GM23248 (cell line): ENCODE results near the gene FAM149B1. TPM values are rescaled to one million over a fixed set of nuclear protein-coding genes. Genes with fewer than 3 reads are reported as not detected.
"Not testable (repeated sequence)": the region's sequence is repeated elsewhere in the genome, so short reads cannot be mapped to it uniquely, and the experiment has no call there.

Experiments
- DNase-seq: peaks from one replicate; pipeline ENCODE4 v3.0.0-alpha.2; 2015
- H2AFZ ChIP-seq: fragments of 200-600 bp; sonication (generic); 2 replicates; pipeline ENCODE4 v1.6.1; 2016; ENCODE audit warnings: antibody characterized with exemption
- H3F3A ChIP-seq: fragments of 200-600 bp; sonication (generic); 2 replicates; pipeline ENCODE4 v1.6.1; 2016; ENCODE audit warnings: mild to moderate bottlenecking, antibody characterized with exemption, mixed run types; ENCODE audit not compliant: insufficient read depth
- H3K27ac ChIP-seq: fragments of 200-600 bp; sonication (generic); 2 replicates; pipeline ENCODE4 v1.5.1; 2016; ENCODE audit warnings: mild to moderate bottlenecking
- H3K27me3 ChIP-seq: fragments of 200-600 bp; sonication (generic); replicated peaks from 2 replicates; pipeline ENCODE4 v1.6.1; 2016; ENCODE audit warnings: mild to moderate bottlenecking; ENCODE audit not compliant: insufficient read depth
- H3K36me3 ChIP-seq: fragments of 200-600 bp; sonication (generic); 2 replicates; pipeline ENCODE4 v1.6.1; 2016; ENCODE audit warnings: low read depth, mild to moderate bottlenecking
- H3K4me1 ChIP-seq: fragments of 200-600 bp; sonication (generic); 2 replicates; pipeline ENCODE4 v1.6.1; 2016; ENCODE audit warnings: mild to moderate bottlenecking; ENCODE audit not compliant: insufficient read depth
- H3K4me2 ChIP-seq: fragments of 200-600 bp; sonication (generic); one replicate; pipeline ENCODE4 v1.6.1; 2016; ENCODE audit warnings: mild to moderate bottlenecking; ENCODE audit not compliant: unreplicated experiment
- H3K4me3 ChIP-seq: fragments of 200-600 bp; sonication (generic); 2 replicates; pipeline ENCODE4 v1.5.1; 2016; ENCODE audit warnings: mild to moderate bottlenecking
- H3K79me2 ChIP-seq: fragments of 200-600 bp; sonication (generic); 2 replicates; pipeline ENCODE4 v1.6.1; 2016; ENCODE audit warnings: mild to moderate bottlenecking; ENCODE audit not compliant: insufficient read depth
- H3K9ac ChIP-seq: fragments of 200-600 bp; sonication (generic); 2 replicates; pipeline ENCODE4 v1.6.1; 2016; ENCODE audit warnings: mild to moderate bottlenecking
- H3K9me2 ChIP-seq: fragments of 200-600 bp; sonication (generic); 2 replicates; pipeline ENCODE4 v1.6.1; 2016; ENCODE audit warnings: mixed run types, mild to moderate bottlenecking, moderate library complexity; ENCODE audit not compliant: insufficient read depth
- H3K9me3 ChIP-seq: fragments of 200-600 bp; sonication (generic); one replicate; pipeline ENCODE4 v1.6.1; 2017; ENCODE audit warnings: low read depth
- H4K20me1 ChIP-seq: fragments of 200-600 bp; sonication (generic); 2 replicates; pipeline ENCODE4 v1.6.0; 2016; ENCODE audit not compliant: insufficient read depth
- EZH2 ChIP-seq: fragments of 200-600 bp; sonication (generic); IDR thresholded peaks from 2 replicates; pipeline ENCODE4 v1.6.1; 2018; ENCODE audit warnings: antibody characterized with exemption, mild to moderate bottlenecking; ENCODE audit not compliant: insufficient read depth, poor library complexity, severe bottlenecking
- EZH2phosphoT487 ChIP-seq: fragments of 200-600 bp; sonication (generic); IDR thresholded peaks from 2 replicates; pipeline ENCODE4 v1.6.1; 2018; ENCODE audit warnings: antibody characterized with exemption, moderate library complexity, mild to moderate bottlenecking, low read depth; ENCODE audit not compliant: insufficient read depth
- WGBS, 2 experiments: methylation state at CpG; one replicate each; pipeline ENCODE4 v1.1.6; 2015 to 2017; ENCODE audit warnings: low lambda C conversion rate in 2 of 2, low coverage in 1 of 2; ENCODE audit errors: missing lambda C conversion rate in 2 of 2; 5-methylcytosine and 5-hydroxymethylcytosine counted together
- in situ Hi-C: fragments of 300-500 bp; cut with MboI; formaldehyde crosslinking; loops from 2 replicates; pipeline ENCODE4 v1.15.0; 2020
- polyA plus RNA-seq: library from polyadenylated mRNA; unstranded; fragments of >200 nt; fragmentation: Nextera tagmentation; extraction: Ambion mirVana; gene quantifications from 2 replicates; pipeline ENCODE4 v1.2.1, GENCODE V29; 2016
- total RNA-seq: library from RNA; depleted of rRNA; stranded (reverse); fragments of >200 nt; shearing (Covaris generic); gene quantifications from 2 replicates; pipeline ENCODE4 v1.2.3, GENCODE V29; 2014

Gene FAM149B1
- total and polyA plus RNA-seq, 2 experiments from 2014 or later: 7.4 to 23.3 TPM

DNA sequence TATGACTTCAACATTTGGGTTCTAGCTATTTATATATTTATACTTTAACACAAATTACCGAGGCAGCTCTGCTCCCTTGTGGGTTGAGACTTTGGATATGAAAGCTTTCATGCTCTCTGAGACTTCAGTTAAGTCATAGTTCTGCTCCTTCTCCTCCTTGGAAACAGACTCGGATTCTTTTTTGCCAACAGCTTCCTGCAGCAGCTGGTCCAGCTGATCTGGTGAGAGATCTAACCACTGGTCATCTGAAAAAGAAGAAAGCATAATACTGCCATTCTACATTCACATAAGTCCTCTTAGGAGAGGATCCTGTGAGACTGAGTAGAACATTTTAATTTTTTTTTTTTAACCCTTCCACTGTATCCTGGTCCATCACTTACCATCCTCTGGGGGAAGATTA, 28.7 kb upstream of the FAM149B1 start:
- Histone ChIP-seq H3K27me3 (no peaks in the 10 kb centered on the region), H4K20me1 (peaks cover 3% of the 10 kb centered on the region; the same call in 1 of the 2 replicates), H3K79me2 (peaks cover 8% of the 10 kb centered on the region; the same call in 1 of the 2 replicates), H3F3A (no peaks in the 10 kb centered on the region), H3K4me1 (no peaks in the 10 kb centered on the region), H2AFZ (no peak overlapping the region), H3K4me3 (no peak overlapping the region), H3K9me2 (no peaks in the 10 kb centered on the region), H3K4me2 (no peak overlapping the region), H3K9me3 (no peaks in the 10 kb centered on the region), H3K9ac (no peak overlapping the region), H3K36me3 (peaks cover 59% of the 10 kb centered on the region), H3K27ac (no peak overlapping the region)
- WGBS, 2 experiments: 47 to 50% methylated on average over 2 of the region's 2 CpGs
- in situ Hi-C loops: no loop called here
- DNase-seq: no peak
- TF ChIP-seq EZH2phosphoT487 (no peak), EZH2 (no peak)

DNA sequence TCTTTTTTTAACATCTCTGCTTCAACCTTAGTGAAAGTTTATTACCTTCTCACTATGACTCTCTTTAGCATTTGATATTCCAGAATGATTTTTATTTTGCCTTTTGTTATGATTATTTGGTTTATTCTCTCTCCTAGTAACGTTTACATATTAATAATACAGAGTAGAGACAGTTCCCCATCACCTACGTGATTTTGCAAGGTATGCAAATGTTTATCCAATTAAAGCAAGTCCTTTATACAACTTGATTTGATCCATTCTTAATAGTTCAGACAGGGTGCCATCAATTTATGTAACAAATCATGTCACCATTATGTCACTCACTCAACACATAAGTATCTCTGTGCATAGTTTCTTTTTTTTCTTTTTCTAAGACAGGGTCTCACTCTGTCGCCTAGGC, 26.3 kb upstream of the FAM149B1 start:
- in situ Hi-C loops: no loop called here
- H3K27me3 ChIP-seq: no peaks in the 10 kb centered on the region
- no peak overlapping the region for H3K9ac ChIP-seq
- no peaks in the 10 kb centered on the region for H3K9me3 ChIP-seq
- peaks cover 3% of the 10 kb centered on the region; the same call in 1 of the 2 replicates for H4K20me1 ChIP-seq
- H2AFZ ChIP-seq: no peak overlapping the region
- no peak overlapping the region for H3K4me2 ChIP-seq
- no peaks in the 10 kb centered on the region for H3K4me1 ChIP-seq
- no peak for TF ChIP-seq EZH2phosphoT487
- TF ChIP-seq EZH2: no peak
- no peaks in the 10 kb centered on the region for H3K9me2 ChIP-seq
- WGBS, 2 experiments: 97% methylated on average over 3 of the region's 3 CpGs
- no peak for DNase-seq
- no peak overlapping the region for H3K27ac ChIP-seq
- H3K36me3 ChIP-seq: peaks cover 47% of the 10 kb centered on the region
- peaks cover 11% of the 10 kb centered on the region; the same call in 1 of the 2 replicates for H3K79me2 ChIP-seq
- H3K4me3 ChIP-seq: no peak overlapping the region
- no peaks in the 10 kb centered on the region for H3F3A ChIP-seq

DNA sequence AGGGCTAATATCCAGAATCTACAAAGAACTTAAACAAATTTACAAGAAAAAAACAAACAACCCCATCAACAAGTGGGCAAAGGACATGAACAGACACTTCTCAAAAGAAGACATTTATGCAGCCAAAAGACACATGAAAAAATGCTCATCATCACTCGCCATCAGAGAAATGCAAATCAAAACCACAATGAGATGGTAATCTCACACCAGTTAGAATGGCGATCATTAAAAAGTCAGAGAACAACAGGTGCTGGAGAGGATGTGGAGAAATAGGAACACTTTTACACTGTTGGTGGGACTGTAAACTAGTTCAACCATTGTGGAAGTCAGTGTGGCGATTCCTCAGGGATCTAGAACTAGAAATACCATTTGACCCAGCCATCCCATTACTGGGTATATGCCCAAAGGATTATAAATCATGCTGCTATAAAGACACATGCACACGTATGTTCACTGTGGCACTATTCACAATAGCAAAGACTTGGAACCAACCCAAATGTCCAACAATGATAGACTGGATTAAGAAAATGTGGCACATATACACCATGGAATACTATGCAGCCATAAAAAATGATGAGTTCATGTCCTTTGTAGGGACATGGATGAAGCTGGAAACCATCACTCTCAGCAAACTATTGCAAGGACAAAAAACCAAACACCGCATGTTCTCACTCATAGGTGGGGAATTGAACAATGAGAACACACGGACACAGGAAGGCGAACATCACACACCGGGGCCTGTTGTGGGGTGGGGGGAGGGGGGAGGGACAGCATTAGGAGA, 17.1 kb upstream of the FAM149B1 start:
- Histone ChIP-seq H3K79me2 (peaks cover 55% of the 10 kb centered on the region), H3K36me3 (peaks cover 52% of the 10 kb centered on the region)
- H4K20me1 ChIP-seq, H3K27ac ChIP-seq, H2AFZ ChIP-seq, H3K27me3 ChIP-seq, H3K4me3 ChIP-seq, H3K9ac ChIP-seq, H3K4me2 ChIP-seq, H3K9me2 ChIP-seq, H3F3A ChIP-seq, H3K4me1 ChIP-seq, H3K9me3 ChIP-seq, in situ Hi-C loops, DNase-seq: not testable (repeated sequence)
- WGBS, 2 experiments: 96 to 98% methylated on average over 7 to 8 of the region's 8 CpGs

DNA sequence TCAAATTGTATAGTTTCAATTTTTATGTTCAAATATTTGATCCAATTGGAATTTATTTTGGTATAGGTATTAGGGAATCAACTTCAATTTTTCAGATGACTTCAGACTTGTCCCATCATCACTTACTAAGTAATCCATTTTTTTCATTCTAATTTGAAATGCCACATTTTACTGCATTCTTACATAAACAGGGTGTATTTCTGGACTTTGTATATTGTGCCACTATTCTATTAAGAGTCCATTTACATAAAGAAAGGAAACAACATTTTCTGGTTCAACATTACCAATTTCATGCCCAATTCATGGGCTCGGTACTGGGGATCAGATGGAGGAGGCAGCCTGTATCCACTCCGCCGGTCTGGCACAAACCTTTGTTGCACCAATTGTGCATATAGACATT, 15.9 kb upstream of the FAM149B1 start:
- peaks cover 61% of the 10 kb centered on the region for H3K79me2 ChIP-seq
- no peaks in the 10 kb centered on the region for H3K9me2 ChIP-seq
- peaks cover 64% of the 10 kb centered on the region for H3K36me3 ChIP-seq
- TF ChIP-seq EZH2 (no peak), EZH2phosphoT487 (no peak)
- no peaks in the 10 kb centered on the region for H4K20me1 ChIP-seq
- no peak overlapping the region for H3K4me2 ChIP-seq
- H3K27me3 ChIP-seq: no peaks in the 10 kb centered on the region
- in situ Hi-C loops: no loop called here
- no peak overlapping the region for H3K9ac ChIP-seq
- no peak overlapping the region for H3K4me3 ChIP-seq
- no peak overlapping the region for H3K27ac ChIP-seq
- H2AFZ ChIP-seq: no peak overlapping the region
- H3K4me1 ChIP-seq: no peaks in the 10 kb centered on the region
- no peaks in the 10 kb centered on the region for H3F3A ChIP-seq
- no peak for DNase-seq
- no peaks in the 10 kb centered on the region for H3K9me3 ChIP-seq
- WGBS, 2 experiments: 86 to 91% methylated on average over 3 of the region's 3 CpGs

DNA sequence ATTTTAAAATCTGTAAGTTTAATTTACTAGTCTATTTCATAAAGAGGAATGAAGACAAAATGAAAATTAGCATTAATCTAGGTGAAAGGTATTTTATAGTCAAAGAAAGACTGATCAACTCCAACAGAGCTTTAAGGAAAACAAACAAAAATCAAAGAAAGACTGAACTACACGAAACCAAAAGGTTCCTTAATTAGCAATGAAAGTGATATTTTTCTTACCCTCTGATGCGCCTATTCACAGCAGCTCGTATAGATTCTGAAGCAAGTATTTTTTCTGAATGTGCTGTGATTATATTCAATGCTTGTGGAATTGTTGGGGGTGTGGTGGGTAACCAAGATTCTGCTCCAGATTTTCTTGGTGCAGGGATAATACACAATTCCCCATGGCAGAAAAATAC, 11.9 kb upstream of the FAM149B1 start:
- H3F3A ChIP-seq: peaks cover 1% of the 10 kb centered on the region; the same call in 1 of the 2 replicates
- 0 out of 2 replicates have a peak, but pooled peaks cover under 1% of the 10 kb centered on the region for H3K4me1 ChIP-seq
- no peak overlapping the region for H3K4me2 ChIP-seq
- no peaks in the 10 kb centered on the region for H3K27me3 ChIP-seq
- H3K36me3 ChIP-seq: peaks cover 53% of the 10 kb centered on the region
- no peak overlapping the region for H2AFZ ChIP-seq
- no peaks in the 10 kb centered on the region for H3K9me2 ChIP-seq
- no peak overlapping the region for H3K27ac ChIP-seq
- in situ Hi-C loops: no loop called here
- WGBS, 2 experiments: 89 to 90% methylated on average over 3 of the region's 3 CpGs
- no peaks in the 10 kb centered on the region for H4K20me1 ChIP-seq
- no peak overlapping the region for H3K4me3 ChIP-seq
- TF ChIP-seq EZH2 (no peak), EZH2phosphoT487 (no peak)
- no peaks in the 10 kb centered on the region for H3K9me3 ChIP-seq
- no peak for DNase-seq
- H3K79me2 ChIP-seq: peaks cover 77% of the 10 kb centered on the region
- H3K9ac ChIP-seq: no peak overlapping the region
